Thymus (tissue), 14 donors: ENCODE results near the gene GPR158. TPM values are rescaled to one million over a fixed set of nuclear protein-coding genes. Genes with fewer than 3 reads are reported as not detected.

Source experiments
- DNase-seq, 9 donors: peaks; one replicate each; pipeline ENCODE4 v3.0.0-alpha.2; 2013; ENCODE audit warnings: low spot score in 9 of 9, low read depth in 6 of 9, missing footprints in 1 of 9
- H3K27ac ChIP-seq, 2 donors: one replicate each; pipeline ENCODE4 v1.5.1; 2013; ENCODE audit warnings: control low read depth in 1 of 2, low read depth in 1 of 2, low read length in 1 of 2, mild to moderate bottlenecking in 1 of 2, moderate library complexity in 1 of 2
- H3K27me3 ChIP-seq, 2 donors: one replicate each; pipeline ENCODE4 v1.5.1; 2013; ENCODE audit warnings: low read length in 1 of 2; ENCODE audit not compliant: control insufficient read depth in 2 of 2, insufficient read depth in 1 of 2
- H3K36me3 ChIP-seq, 2 donors: one replicate each; pipeline ENCODE4 v1.5.1; 2013; ENCODE audit warnings: low read length in 1 of 2, mild to moderate bottlenecking in 1 of 2, moderate library complexity in 1 of 2; ENCODE audit not compliant: control insufficient read depth in 2 of 2, insufficient read depth in 2 of 2
- H3K4me1 ChIP-seq, 2 donors: one replicate each; pipeline ENCODE4 v1.5.1; 2013; ENCODE audit warnings: low read length in 2 of 2; ENCODE audit not compliant: control insufficient read depth in 2 of 2, insufficient read depth in 2 of 2
- H3K4me3 ChIP-seq, 2 donors: one replicate each; pipeline ENCODE4 v1.5.1; 2013; ENCODE audit warnings: low read length in 2 of 2, control low read depth in 1 of 2, mild to moderate bottlenecking in 1 of 2
- H3K9me3 ChIP-seq, 2 donors: one replicate each; pipeline ENCODE4 v1.5.1; 2013; ENCODE audit warnings: low read length in 1 of 2, mild to moderate bottlenecking in 1 of 2; ENCODE audit not compliant: control insufficient read depth in 2 of 2, insufficient read depth in 1 of 2
- WGBS: extraction: QIAGEN DNeasy Blood & Tissue Kit; methylation state at CpG from one replicate; pipeline ENCODE4 v1.1.7; 2013; 5-methylcytosine and 5-hydroxymethylcytosine counted together
- long read RNA-seq, 10 donors: transcript quantifications; one replicate each; lab custom pipeline, GENCODE V29; 2026
- polyA plus RNA-seq: library from polyadenylated mRNA; stranded (reverse); fragments of 200-250 nt; gene quantifications from one replicate; pipeline ENCODE4 v1.2.3, GENCODE V29; 2013
- total RNA-seq: library from RNA; stranded (reverse); fragments of 120-200 nt; gene quantifications from one replicate; pipeline ENCODE4 v1.2.4, GENCODE V29; 2013
- donor health status: healthy.

GPR158 gene, protein sequence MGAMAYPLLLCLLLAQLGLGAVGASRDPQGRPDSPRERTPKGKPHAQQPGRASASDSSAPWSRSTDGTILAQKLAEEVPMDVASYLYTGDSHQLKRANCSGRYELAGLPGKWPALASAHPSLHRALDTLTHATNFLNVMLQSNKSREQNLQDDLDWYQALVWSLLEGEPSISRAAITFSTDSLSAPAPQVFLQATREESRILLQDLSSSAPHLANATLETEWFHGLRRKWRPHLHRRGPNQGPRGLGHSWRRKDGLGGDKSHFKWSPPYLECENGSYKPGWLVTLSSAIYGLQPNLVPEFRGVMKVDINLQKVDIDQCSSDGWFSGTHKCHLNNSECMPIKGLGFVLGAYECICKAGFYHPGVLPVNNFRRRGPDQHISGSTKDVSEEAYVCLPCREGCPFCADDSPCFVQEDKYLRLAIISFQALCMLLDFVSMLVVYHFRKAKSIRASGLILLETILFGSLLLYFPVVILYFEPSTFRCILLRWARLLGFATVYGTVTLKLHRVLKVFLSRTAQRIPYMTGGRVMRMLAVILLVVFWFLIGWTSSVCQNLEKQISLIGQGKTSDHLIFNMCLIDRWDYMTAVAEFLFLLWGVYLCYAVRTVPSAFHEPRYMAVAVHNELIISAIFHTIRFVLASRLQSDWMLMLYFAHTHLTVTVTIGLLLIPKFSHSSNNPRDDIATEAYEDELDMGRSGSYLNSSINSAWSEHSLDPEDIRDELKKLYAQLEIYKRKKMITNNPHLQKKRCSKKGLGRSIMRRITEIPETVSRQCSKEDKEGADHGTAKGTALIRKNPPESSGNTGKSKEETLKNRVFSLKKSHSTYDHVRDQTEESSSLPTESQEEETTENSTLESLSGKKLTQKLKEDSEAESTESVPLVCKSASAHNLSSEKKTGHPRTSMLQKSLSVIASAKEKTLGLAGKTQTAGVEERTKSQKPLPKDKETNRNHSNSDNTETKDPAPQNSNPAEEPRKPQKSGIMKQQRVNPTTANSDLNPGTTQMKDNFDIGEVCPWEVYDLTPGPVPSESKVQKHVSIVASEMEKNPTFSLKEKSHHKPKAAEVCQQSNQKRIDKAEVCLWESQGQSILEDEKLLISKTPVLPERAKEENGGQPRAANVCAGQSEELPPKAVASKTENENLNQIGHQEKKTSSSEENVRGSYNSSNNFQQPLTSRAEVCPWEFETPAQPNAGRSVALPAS (N-terminal part only)
- total RNA-seq = under 0.01 TPM
- 0.02 TPM for polyA plus RNA-seq
- long read RNA-seq, donor 1 = 0 reads
- long read RNA-seq, donor 2 = 0 reads
- long read RNA-seq, donor 3 = 0 reads
- long read RNA-seq, donor 4 = 0 reads
- long read RNA-seq, donor 5 = 0 reads
- long read RNA-seq, donor 6 = 0 reads
- long read RNA-seq, donor 7 = 0 reads
- long read RNA-seq, donor 8 = 0 reads
- long read RNA-seq, donor 9 = 0 reads
- long read RNA-seq, donor 10 = 0 reads

DNA sequence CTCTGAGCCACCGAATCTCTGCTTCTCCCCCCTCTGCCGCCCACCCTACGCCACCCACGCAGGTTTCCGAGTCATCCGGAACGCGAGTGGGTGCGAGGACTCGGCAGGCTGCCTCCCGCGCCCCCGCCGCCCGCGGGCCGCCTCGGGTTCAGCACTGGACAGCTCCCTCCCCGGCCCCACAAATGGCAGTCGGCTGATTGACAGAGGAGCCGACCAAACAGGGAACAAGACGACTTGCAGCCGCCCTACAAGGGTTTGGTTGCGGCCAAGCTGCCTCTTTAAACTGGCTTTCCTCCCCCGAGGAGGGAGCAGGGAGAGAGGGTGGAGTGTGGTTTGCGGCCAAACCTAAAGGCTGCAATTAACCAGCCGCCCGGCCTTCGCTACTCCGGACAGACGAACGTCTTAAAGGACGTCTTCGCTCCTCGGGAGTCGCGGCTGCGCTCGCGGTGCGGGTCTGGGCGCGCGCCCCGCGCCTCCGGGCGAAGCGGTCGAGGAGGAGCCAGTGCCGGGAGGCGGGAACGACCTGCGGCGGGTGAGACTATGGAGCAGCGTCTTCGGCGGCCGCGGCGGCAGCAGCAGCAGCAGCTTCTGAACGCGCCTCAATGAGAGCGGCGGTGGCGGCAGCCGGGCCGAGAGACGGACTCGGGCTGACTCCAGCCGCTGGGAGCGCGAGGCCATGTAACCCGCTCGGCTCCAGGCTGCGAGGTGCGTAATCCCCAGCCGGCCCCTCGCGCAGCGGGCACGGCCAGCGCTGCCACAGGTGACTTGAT lies at the start of gene GPR158:
TSS of gene GPR158 (plus strand) at position 541 of the 770 bp plus-strand sequence. CDS start 420 bp downstream, outside the sequence.
- Histone ChIP-seq H3K4me1 (peaks cover 0 to 3% of the 10 kb centered on the region in 2 donors), H3K4me3 (peak within 1 kb of the TSS in 1 of 2 donors; percentile 38), H3K27me3 (peaks cover 31 to 40% of the 10 kb centered on the region in 2 donors), H3K27ac (no peak within 1 kb of the TSS), H3K36me3 (no peaks in the 10 kb centered on the region), H3K9me3 (peaks cover 0 to 3% of the 10 kb centered on the region in 2 donors)
- 4% methylated on average over 83 of the region's 83 CpGs for WGBS
- DNase-seq = peak; percentile 33 to 88 (median 69)

- no peaks in the 10 kb centered on the region for H3K4me1 ChIP-seq
- H3K9me3 ChIP-seq = no peaks in the 10 kb centered on the region
- no peak overlapping the region for H3K27ac ChIP-seq
- no peaks in the 10 kb centered on the region for H3K36me3 ChIP-seq
- DNase-seq = no peak
- 55% methylated on average over 7 of the region's 7 CpGs for WGBS
- H3K27me3 ChIP-seq = no peaks in the 10 kb centered on the region
- no peak overlapping the region for H3K4me3 ChIP-seq
Measured at GRCh38 chr10:25125201-25125611, 49.6 kb upstream of the GPR158 start.

GRCh38 chr10:25129592-25129991 lies 45.2 kb upstream of the GPR158 start:
- Histone ChIP-seq H3K4me3 (no peak overlapping the region), H3K4me1 (no peaks in the 10 kb centered on the region), H3K36me3 (no peaks in the 10 kb centered on the region), H3K27ac (no peak overlapping the region), H3K27me3 (no peaks in the 10 kb centered on the region), H3K9me3 (no peaks in the 10 kb centered on the region)
- no peak for DNase-seq
- 89% methylated on average over 4 of the region's 4 CpGs for WGBS

DNA sequence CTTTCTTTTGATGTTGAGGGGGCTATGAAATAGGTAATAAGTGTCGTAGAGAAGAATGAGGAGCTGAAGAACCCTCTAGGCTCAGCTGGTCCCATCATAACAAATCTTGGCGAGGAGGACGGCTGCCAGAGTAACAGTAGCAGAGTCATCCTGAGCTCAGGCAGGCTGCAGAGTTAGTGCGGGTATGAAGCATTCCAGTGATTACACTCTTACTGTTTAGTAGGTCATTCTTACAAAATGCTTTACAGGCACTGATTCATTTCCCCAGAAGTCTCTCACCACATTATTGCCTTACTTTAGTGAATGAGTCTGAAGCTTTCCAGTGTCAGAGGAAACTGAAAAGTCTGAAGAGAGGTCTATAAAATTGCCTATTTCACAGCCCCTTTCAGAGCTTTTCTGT lies 43.9 kb upstream of the GPR158 start:
- DNase-seq = no peak
- Histone ChIP-seq H3K9me3 (no peaks in the 10 kb centered on the region), H3K27me3 (no peaks in the 10 kb centered on the region), H3K4me1 (no peaks in the 10 kb centered on the region), H3K36me3 (no peaks in the 10 kb centered on the region), H3K4me3 (no peak overlapping the region), H3K27ac (no peak overlapping the region)
- WGBS = 95% methylated on average over 4 of the region's 4 CpGs

DNA sequence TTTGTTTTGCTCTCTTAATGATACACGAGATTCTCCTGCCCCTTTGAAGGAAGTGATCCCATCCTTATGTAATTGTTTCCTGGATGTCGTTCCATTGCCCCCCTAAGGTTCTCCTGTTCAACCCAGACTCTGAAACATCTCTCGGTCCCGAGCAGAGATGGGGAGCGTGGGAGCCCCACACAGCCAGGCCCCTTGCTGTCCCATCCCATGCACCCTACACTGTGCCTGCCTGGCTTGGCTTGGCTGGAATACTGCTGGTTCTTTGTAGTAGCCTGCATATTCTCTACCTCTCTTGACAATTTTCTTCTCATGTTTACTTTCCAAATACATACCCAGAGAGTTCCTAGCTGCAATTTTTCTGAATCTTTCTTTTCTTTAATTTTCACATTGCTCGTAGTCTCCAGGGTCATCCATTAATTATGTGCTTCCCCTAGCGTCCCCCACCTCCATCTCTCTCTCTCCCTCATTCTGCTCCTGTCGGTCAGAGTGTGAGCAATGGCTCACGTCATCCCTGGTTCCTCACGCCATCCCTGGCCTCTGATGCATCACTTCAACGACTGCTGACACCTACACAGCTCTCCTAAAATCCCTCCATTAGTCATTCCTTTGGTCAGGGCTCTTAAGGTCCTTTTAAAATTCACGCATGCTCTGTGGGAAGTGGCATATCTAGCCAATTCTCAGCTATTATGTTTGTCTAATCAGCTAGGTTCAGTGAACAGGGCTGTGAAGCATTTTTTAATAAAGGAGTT lies 32.5 kb upstream of the GPR158 start:
- Histone ChIP-seq H3K36me3 (no peaks in the 10 kb centered on the region), H3K9me3 (no peaks in the 10 kb centered on the region), H3K27me3 (no peaks in the 10 kb centered on the region), H3K4me1 (no peaks in the 10 kb centered on the region), H3K27ac (no peak overlapping the region), H3K4me3 (no peak overlapping the region)
- no peak for DNase-seq
- 77% methylated on average over 12 of the region's 12 CpGs for WGBS

- Histone ChIP-seq H3K4me3 (no peak overlapping the region), H3K4me1 (no peaks in the 10 kb centered on the region), H3K27me3 (no peaks in the 10 kb centered on the region), H3K36me3 (no peaks in the 10 kb centered on the region), H3K9me3 (no peaks in the 10 kb centered on the region), H3K27ac (no peak overlapping the region)
- DNase-seq = no peak
- WGBS = 91% methylated on average over 3 of the region's 3 CpGs
Measured at GRCh38 chr10:25157650-25158049, 17.2 kb upstream of the GPR158 start.

DNA sequence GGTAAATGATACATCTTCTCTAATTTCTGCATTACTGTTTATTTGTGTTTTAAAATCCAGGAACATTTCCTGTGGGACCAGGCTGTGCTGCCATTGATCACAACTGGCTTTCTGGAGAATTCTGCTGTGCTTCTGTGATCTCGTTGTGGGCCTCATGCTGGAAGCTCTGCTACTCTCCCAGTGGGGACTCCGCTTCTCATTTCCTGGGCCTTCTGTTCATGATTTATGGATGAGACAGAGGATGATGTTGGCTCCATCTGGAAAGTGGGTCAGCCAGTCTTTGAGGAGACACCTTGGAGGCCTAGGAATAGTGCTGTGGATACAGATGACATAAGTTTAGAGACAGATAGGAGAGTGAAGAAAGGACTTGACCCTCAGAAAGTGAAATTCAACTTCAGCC lies 15.2 kb upstream of the GPR158 start:
- Histone ChIP-seq H3K9me3 (no peaks in the 10 kb centered on the region), H3K4me3 (no peak overlapping the region), H3K27ac (no peak overlapping the region), H3K27me3 (no peaks in the 10 kb centered on the region), H3K4me1 (no peaks in the 10 kb centered on the region), H3K36me3 (no peaks in the 10 kb centered on the region)
- DNase-seq = no peak
- WGBS = 84% methylated on average over 2 of the region's 2 CpGs

GRCh38 chr10:25162391-25162790 lies 12.4 kb upstream of the GPR158 start:
- no peak for DNase-seq
- Histone ChIP-seq H3K27ac (no peak overlapping the region), H3K9me3 (no peaks in the 10 kb centered on the region), H3K4me3 (no peak overlapping the region), H3K36me3 (no peaks in the 10 kb centered on the region), H3K4me1 (no peaks in the 10 kb centered on the region), H3K27me3 (no peaks in the 10 kb centered on the region)
- 87% methylated on average over 2 of the region's 2 CpGs for WGBS
